K562 (cell line): ENCODE data around the gene SPATA20. TPM values are rescaled to one million over a fixed set of nuclear protein-coding genes. Genes with fewer than 3 reads are reported as not detected.

Source experiments
- ATAC-seq: fragments of 200-7000 bp; cut with Tn5 transposase; 3 replicates; pipeline ENCODE4 v1.9.1; 2020; ENCODE audit warnings: moderate library complexity
- BruUV-seq: library from RNA; stranded (reverse); fragments of 400-500 nt; replicated peaks from 2 replicates; lab custom pipeline; 2021; lab: Mats Ljungman, UMichigan
- CTCF ChIA-PET: fragments of 300-600 bp; formaldehyde crosslinking; extraction: SDS; loops from one replicate; lab custom pipeline; 2021; ENCODE audit warnings: low intra/inter-chr PET ratio; lab: Yijun Ruan, JAX
- POLR2A ChIA-PET: fragments of 300-600, 350-650 bp; sonication (Branson Sonifier 250); formaldehyde crosslinking; extraction: SDS; loops from one replicate; lab custom pipeline; 2021; ENCODE audit warnings: antibody characterized with exemption, inconsistent platforms; lab: Yijun Ruan, JAX
- DNase-seq, 4 experiments: peaks; one replicate each; pipeline versions ENCODE4 v3.0.0 to v3.0.0-alpha.2; 2011 to 2018; ENCODE audit warnings: low spot score in 3 of 4, mixed read lengths in 3 of 4; ENCODE audit errors: extremely low read depth in 1 of 4
- FAIRE-seq: peaks from 2 replicates; lab custom pipeline; 2011; peaks lifted over from hg19 to GRCh38; lab: Jason Lieb, UNC
- H2AFZ ChIP-seq: 2 replicates; pipeline ENCODE4 v1.6.0; 2011; ENCODE audit warnings: low read depth, low read length, control low read depth, inconsistent platforms
- H3K27ac ChIP-seq: fragments of 200-600 bp; 3 replicates; pipeline ENCODE4 v1.8.0; 2011; ENCODE audit warnings: low read depth, mild to moderate bottlenecking, control low read depth, inconsistent platforms, low read length, moderate library complexity, mixed read lengths; ENCODE audit errors: extremely low read depth
- H3K27me3 ChIP-seq, 2 experiments: fragments of 300-600 bp in 1 of 2; 2 replicates in 1 of 2; 3 replicates in 1 of 2; pipeline versions ENCODE4 v1.6.0 to v1.8.0; 2011; ENCODE audit warnings: inconsistent platforms in 2 of 2, low read length in 2 of 2, mild to moderate bottlenecking in 1 of 2, mixed read lengths in 1 of 2, moderate library complexity in 1 of 2; ENCODE audit not compliant: control insufficient read depth in 2 of 2, insufficient read depth in 2 of 2
- H3K36me3 ChIP-seq: fragments of 300-600 bp; 3 replicates; pipeline ENCODE4 v1.8.0; 2011; ENCODE audit warnings: mild to moderate bottlenecking, low read length, inconsistent platforms; ENCODE audit not compliant: control insufficient read depth, insufficient read depth
- H3K4me1 ChIP-seq, 2 experiments: fragments of 200-600 bp in 1 of 2; replicated peaks in 1 of 2; 2 replicates in 1 of 2; 3 replicates in 1 of 2; pipeline versions ENCODE4 v1.5.1 to v1.8.0; 2011; ENCODE audit warnings: inconsistent platforms in 2 of 2, low read length in 2 of 2, mild to moderate bottlenecking in 1 of 2, mixed read lengths in 1 of 2, moderate library complexity in 1 of 2; ENCODE audit not compliant: control insufficient read depth in 2 of 2, insufficient read depth in 2 of 2
- H3K4me2 ChIP-seq: 2 replicates; pipeline ENCODE4 v1.6.1; 2011; ENCODE audit warnings: low read length, control low read depth, inconsistent platforms, mixed read lengths; ENCODE audit not compliant: insufficient read depth
- H3K4me3 ChIP-seq: fragments of 200-600 bp; sonication (generic), shearing (Covaris generic); 2 replicates; pipeline ENCODE4 v1.5.1; 2016; ENCODE audit warnings: control low read depth, inconsistent platforms
- H3K79me2 ChIP-seq: fragments of 200-600 bp; 3 replicates; pipeline ENCODE4 v1.8.0; 2011; ENCODE audit warnings: low read length, inconsistent platforms; ENCODE audit not compliant: control insufficient read depth, insufficient read depth
- H3K9ac ChIP-seq, 2 experiments: 2 replicates each; pipeline versions ENCODE4 v1.6.0 to v1.6.1; 2011; ENCODE audit warnings: low read depth in 2 of 2, low read length in 2 of 2, control low read depth in 1 of 2, inconsistent platforms in 1 of 2, mild to moderate bottlenecking in 1 of 2, mixed read lengths in 1 of 2; ENCODE audit not compliant: insufficient read depth in 1 of 2
- H3K9me1 ChIP-seq: one replicate; pipeline ENCODE4 v1.6.0; 2011; ENCODE audit warnings: inconsistent platforms, mild to moderate bottlenecking, low read length, moderate library complexity; ENCODE audit not compliant: control insufficient read depth, insufficient read depth
- H3K9me3 ChIP-seq: replicated peaks from 2 replicates; pipeline ENCODE4 v1.5.1; 2011; ENCODE audit warnings: low read depth, low read length, inconsistent platforms; ENCODE audit not compliant: control insufficient read depth, insufficient read depth
- H4K20me1 ChIP-seq: replicated peaks from 2 replicates; pipeline ENCODE4 v1.6.1; 2011; ENCODE audit warnings: low read length, inconsistent platforms, mixed read lengths; ENCODE audit not compliant: control insufficient read depth, insufficient read depth
- ATF7 ChIP-seq: fragments of 450-650 bp; IDR thresholded peaks from 2 replicates; pipeline ENCODE4 v1.7.1; 2014; ENCODE audit warnings: mild to moderate bottlenecking, moderate library complexity
- BDP1 ChIP-seq: IDR thresholded peaks from 3 replicates; pipeline ENCODE4 v1.6.1; 2011; ENCODE audit not compliant: insufficient read length, insufficient read depth
- BHLHE40 ChIP-seq: IDR thresholded peaks from 2 replicates; pipeline ENCODE4 v1.6.1; 2011; ENCODE audit warnings: low read length, improper control_type of control experiment
- HSF4 ChIP-seq: fragments of 250-450 bp; sonication (Bioruptor Pico); IDR thresholded peaks from 2 replicates; pipeline ENCODE4 v2.1.2; 2022; ENCODE audit warnings: mild to moderate bottlenecking, moderate library complexity, borderline replicate concordance
- JUND ChIP-seq, 2 experiments: IDR thresholded peaks; 2 replicates in 1 of 2; 3 replicates in 1 of 2; pipeline ENCODE4 v1.6.1; 2011; ENCODE audit warnings: borderline replicate concordance in 2 of 2, low read depth in 2 of 2, low read length in 2 of 2, improper control_type of control experiment in 1 of 2, missing biosample characterization in 1 of 2, missing genetic modification characterization in 1 of 2, missing genetic modification reagents in 1 of 2
- LCOR ChIP-seq: sonication (generic); formaldehyde crosslinking; IDR thresholded peaks from 2 replicates; pipeline ENCODE4 v1.8.0; 2022; ENCODE audit warnings: mild to moderate bottlenecking, missing genetic modification reagents
- MEIS2 ChIP-seq: fragments of 450-650 bp; IDR thresholded peaks from 2 replicates; pipeline ENCODE4 v1.6.1; 2014; ENCODE audit warnings: mild to moderate bottlenecking; ENCODE audit not compliant: partially characterized antibody
- SAFB2 ChIP-seq: fragments of 200-400 bp; formaldehyde crosslinking; IDR thresholded peaks from 2 replicates; pipeline ENCODE4 v1.6.1; 2018; ENCODE audit warnings: borderline replicate concordance, low read length, low read depth, moderate library complexity; ENCODE audit not compliant: severe bottlenecking
- TBL1XR1 ChIP-seq, 2 experiments: IDR thresholded peaks; 2 replicates each; pipeline ENCODE4 v1.6.1; 2012; ENCODE audit warnings: improper control_type of control experiment in 2 of 2, low read length in 2 of 2, mild to moderate bottlenecking in 1 of 2
- TEAD2 ChIP-seq: fragments of 450-650 bp; IDR thresholded peaks from 2 replicates; pipeline ENCODE4 v1.6.1; 2016; ENCODE audit warnings: missing genetic modification characterization, control low read depth, missing compliant biosample characterization
- WHSC1 ChIP-seq: IDR thresholded peaks from one replicate; pipeline ENCODE4 v1.6.1; 2012; ENCODE audit warnings: low read length, control low read depth, inconsistent platforms
- ZFP30 ChIP-seq: fragments of 250-450 bp; sonication (Bioruptor Pico); IDR thresholded peaks from 2 replicates; pipeline ENCODE4 v1.8.0; 2022; ENCODE audit warnings: moderate library complexity, mild to moderate bottlenecking, inconsistent platforms, borderline replicate concordance
- ZNF444 ChIP-seq: fragments of 250-450 bp; sonication (Bioruptor Pico); IDR thresholded peaks from 2 replicates; pipeline ENCODE4 v1.4.0; 2020; ENCODE audit warnings: mild to moderate bottlenecking, moderate library complexity
- ZNF507 ChIP-seq: conservative IDR thresholded peaks from 2 replicates; pipeline ENCODE4 v1.6.1; 2017; ENCODE audit warnings: missing genetic modification characterization, missing compliant biosample characterization
- in situ Hi-C: fragments of 300-500 bp; cut with MboI; formaldehyde crosslinking; loops from 4 replicates; pipeline ENCODE4 v1.15.0; 2018; ENCODE audit warnings: inconsistent platforms, mixed read lengths
- intact Hi-C: fragments of 100-400 bp; cut with micrococcal nuclease; formaldehyde crosslinking; loops from 2 replicates; pipeline ENCODE4 v1.14.2; 2022
- polyA plus RNA-seq, 8 experiments: library from polyadenylated mRNA; depleted of rRNA in 4 of 8; stranded (reverse) in 5 of 8; unstranded in 3 of 8; fragments of >200 nt; fragmentation: Nextera tagmentation in 2 of 8; fragmentation: Illumina TruSeq in 1 of 8; extraction: Ambion mirVana in 2 of 8; extraction: Trizol in 1 of 8; gene quantifications; 2 replicates each; pipeline versions ENCODE4 v1.2.1 to v1.2.3, GENCODE V29; 2011 to 2014; ENCODE audit warnings: inconsistent platforms in 1 of 8, missing spikeins in 1 of 8
- total RNA-seq, 7 experiments: library from RNA; depleted of rRNA in 6 of 7; stranded (reverse); fragments of >200 nt in 6 of 7; fragmentation: Illumina TruSeq in 2 of 7; extraction: Trizol in 2 of 7; gene quantifications; 2 replicates each; pipeline versions ENCODE4 v1.2.1 to v1.2.3, GENCODE V29; 2011 to 2021; ENCODE audit warnings: low replicate concordance in 1 of 7
- TF ChIP-seq, protein P1 (sequence below), 2 experiments: fragments of 450-650 bp; IDR thresholded peaks; 2 replicates each; pipeline ENCODE4 v1.6.1; 2016
- TF ChIP-seq, protein P2 (sequence below): IDR thresholded peaks from 2 replicates; pipeline ENCODE4 v1.6.1; 2014; ENCODE audit warnings: antibody characterized with exemption

The SPATA20 gene
- total and polyA plus RNA-seq, 9 of the 15 experiments (the other 6 are each of a cell fraction or from before 2014, with no cell fraction given), result 0.08 to 4.0 (median 1.5) TPM

DNA sequence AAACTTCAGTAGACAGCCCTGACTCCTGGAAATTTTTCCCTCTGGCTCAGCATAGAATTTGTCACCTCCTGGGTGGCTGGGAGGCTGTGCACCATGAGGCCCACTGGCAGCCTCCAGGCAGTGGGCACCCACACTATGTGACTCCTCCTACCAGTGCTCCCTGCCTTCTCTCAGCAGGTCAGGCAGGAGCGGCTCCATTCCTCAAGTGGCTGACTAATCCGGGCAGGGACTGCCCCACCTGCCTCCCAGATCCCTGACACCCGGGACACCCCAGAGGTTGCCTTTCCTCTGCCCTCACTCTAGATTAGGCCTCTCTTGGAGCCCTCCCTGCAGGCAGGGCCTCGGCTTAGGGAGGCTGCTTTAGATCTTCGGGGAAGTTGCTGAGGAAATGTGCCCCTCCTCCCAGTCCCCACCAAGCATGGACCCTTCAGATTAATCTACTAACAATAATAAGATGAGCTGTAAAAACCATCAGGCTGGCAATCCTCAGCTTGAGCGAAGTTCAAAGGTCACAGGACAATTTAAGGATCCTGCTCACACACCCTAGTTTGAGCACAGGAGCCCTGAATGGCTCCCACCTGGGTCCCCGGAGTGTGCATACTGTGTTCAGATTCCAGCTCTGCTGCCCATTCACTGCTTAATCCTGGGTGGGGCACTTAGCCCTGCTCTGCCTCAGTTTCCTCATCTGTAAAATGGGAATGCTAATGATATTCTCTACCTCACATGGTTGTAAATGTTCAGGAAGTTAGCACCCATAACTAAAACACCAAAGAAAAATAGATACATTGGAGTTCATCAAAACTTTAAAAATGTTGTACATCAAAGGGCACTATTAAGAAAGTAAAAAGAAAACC lies 48.7 kb upstream of the SPATA20 start (continued):
- TF ChIP-seq, protein P1, sequence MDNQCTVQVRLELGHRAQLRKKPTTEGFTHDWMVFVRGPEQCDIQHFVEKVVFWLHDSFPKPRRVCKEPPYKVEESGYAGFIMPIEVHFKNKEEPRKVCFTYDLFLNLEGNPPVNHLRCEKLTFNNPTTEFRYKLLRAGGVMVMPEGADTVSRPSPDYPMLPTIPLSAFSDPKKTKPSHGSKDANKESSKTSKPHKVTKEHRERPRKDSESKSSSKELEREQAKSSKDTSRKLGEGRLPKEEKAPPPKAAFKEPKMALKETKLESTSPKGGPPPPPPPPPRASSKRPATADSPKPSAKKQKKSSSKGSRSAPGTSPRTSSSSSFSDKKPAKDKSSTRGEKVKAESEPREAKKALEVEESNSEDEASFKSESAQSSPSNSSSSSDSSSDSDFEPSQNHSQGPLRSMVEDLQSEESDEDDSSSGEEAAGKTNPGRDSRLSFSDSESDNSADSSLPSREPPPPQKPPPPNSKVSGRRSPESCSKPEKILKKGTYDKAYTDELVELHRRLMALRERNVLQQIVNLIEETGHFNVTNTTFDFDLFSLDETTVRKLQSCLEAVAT (IDR thresholded peaks at IDR 0.05), result no peak
- TF ChIP-seq ZFP30 (CRISPR knock-in tag) (no peak), TEAD2 (no peak), TBL1XR1 (IDR thresholded peaks at IDR 0.05; ENCODE audit: low read length in 2 of 2) (no peak), ZNF507 (no peak), ATF7 (no peak), ZNF444 (CRISPR knock-in tag) (no peak), BHLHE40 (no peak), WHSC1 (no peak), SAFB2 (no peak)

DNA sequence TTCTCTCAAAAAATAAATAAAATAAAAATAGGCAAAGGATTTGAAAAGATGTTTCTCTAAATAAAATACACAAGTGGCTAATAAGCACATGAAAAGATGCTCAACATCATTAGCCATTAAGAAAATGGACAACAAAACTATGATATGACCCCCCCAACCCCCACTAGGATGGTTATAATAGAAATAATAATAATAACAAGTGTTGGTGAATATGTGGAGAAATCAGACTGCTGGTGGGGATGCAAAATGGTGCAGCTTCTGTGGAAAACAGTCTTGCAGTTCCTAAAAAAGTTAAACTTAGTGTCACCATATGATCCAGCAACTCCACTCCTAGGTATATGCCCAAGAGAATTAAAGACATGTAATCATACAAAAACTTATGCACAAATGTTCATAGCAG lies 47.7 kb upstream of the SPATA20 start:
- ATAC-seq (no peak), FAIRE-seq (no peak), DNase-seq (no peak)
- H3K9me3 ChIP-seq, result no peaks in the 10 kb centered on the region
- H3K4me1 ChIP-seq, result no peaks in the 10 kb centered on the region; a peak in 2 of 5 replicates
- H3K9me1 ChIP-seq, result no peaks in the 10 kb centered on the region
- no peak overlapping the region for H3K4me2 ChIP-seq
- no peak overlapping the region for H2AFZ ChIP-seq
- 0 out of 2 replicates have a peak, but pooled peaks cover 3% of the 10 kb centered on the region for H4K20me1 ChIP-seq
- ChIA-PET POLR2A (no interaction called here), CTCF (no interaction called here)
- no TSS peak for BruUV-seq
- no peak overlapping the region for H3K27ac ChIP-seq
- H3K36me3 ChIP-seq, result no peaks in the 10 kb centered on the region
- no peak overlapping the region for H3K9ac ChIP-seq
- peaks cover 14 to 20% of the 10 kb centered on the region in 2 experiments; a peak in 4 of 5 replicates for H3K27me3 ChIP-seq
- H3K79me2 ChIP-seq, result no peaks in the 10 kb centered on the region
- intact Hi-C loops, result no loop called here
- no peak for TF ChIP-seq HSF4 (CRISPR knock-in tag)
- TF ChIP-seq MEIS2, result no peak
- TF ChIP-seq LCOR (CRISPR knock-in tag), result no peak
- no peak for TF ChIP-seq BDP1
- TF ChIP-seq, protein P2, sequence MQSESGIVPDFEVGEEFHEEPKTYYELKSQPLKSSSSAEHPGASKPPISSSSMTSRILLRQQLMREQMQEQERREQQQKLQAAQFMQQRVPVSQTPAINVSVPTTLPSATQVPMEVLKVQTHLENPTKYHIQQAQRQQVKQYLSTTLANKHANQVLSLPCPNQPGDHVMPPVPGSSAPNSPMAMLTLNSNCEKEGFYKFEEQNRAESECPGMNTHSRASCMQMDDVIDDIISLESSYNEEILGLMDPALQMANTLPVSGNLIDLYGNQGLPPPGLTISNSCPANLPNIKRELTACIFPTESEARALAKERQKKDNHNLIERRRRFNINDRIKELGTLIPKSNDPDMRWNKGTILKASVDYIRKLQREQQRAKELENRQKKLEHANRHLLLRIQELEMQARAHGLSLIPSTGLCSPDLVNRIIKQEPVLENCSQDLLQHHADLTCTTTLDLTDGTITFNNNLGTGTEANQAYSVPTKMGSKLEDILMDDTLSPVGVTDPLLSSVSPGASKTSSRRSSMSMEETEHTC, result no peak
- no peak for TF ChIP-seq JUND (IDR thresholded peaks at IDR 0.05; ENCODE audit: borderline replicate concordance, low read depth, low read length)
- TF ChIP-seq JUND (tag; IDR thresholded peaks at IDR 0.05; ENCODE audit: borderline replicate concordance, low read depth, low read length), result no peak
- TF ChIP-seq, all 486 proteins: peak for 0
- no peak overlapping the region for H3K4me3 ChIP-seq
- in situ Hi-C loops, result no loop called here
